ENCODE measurements around the gene RPS19. TPM values are rescaled to one million over a fixed set of nuclear protein-coding genes. Genes with fewer than 3 reads are reported as not detected.

RPS19 gene
- total and polyA plus RNA-seq, 2 experiments from 2014 or later: 840 to 1,425 TPM

- TF ChIP-seq EZH2phosphoT487 (IDR thresholded peaks at IDR 0.05; ENCODE audit: low read depth, severe bottlenecking, unreplicated experiment) (no peak), CTCF (IDR thresholded peaks at IDR 0.05; ENCODE audit: poor library complexity) (no peak)
- H3K9me3 ChIP-seq (ENCODE audit: low read depth): no peaks in the 10 kb centered on the region
- H3K79me2 ChIP-seq: no peaks in the 10 kb centered on the region
- no peaks in the 10 kb centered on the region for H4K20me1 ChIP-seq (ENCODE audit: insufficient read depth, poor library complexity, severe bottlenecking)
- no peaks in the 10 kb centered on the region for H3K36me3 ChIP-seq (replicated peaks; ENCODE audit: insufficient read depth, low read depth)
- H3K27ac ChIP-seq: no peak overlapping the region
- WGBS (ENCODE audit: low lambda C conversion rate, missing lambda C conversion rate): 88% methylated on average over 19 of the region's 19 CpGs
- no peak overlapping the region for H2AFZ ChIP-seq
- peaks cover 8% of the 10 kb centered on the region for H3K27me3 ChIP-seq
- no peak overlapping the region for H3K4me2 ChIP-seq
- no peak for DNase-seq (ENCODE audit: low spot score)
- no peaks in the 10 kb centered on the region for H3K9me2 ChIP-seq (replicated peaks; ENCODE audit: insufficient read depth)
- H3K4me3 ChIP-seq: no peak overlapping the region
- H3K4me1 ChIP-seq (ENCODE audit: insufficient read depth): no peaks in the 10 kb centered on the region
These were observed 12.5 kb upstream of the RPS19 start for GRCh38 chr19:41847351-41848105.

GRCh38 chr19:41848666-41849065 is 11.4 kb upstream of the RPS19 start:
- Histone ChIP-seq H3K4me3 (no peak overlapping the region), H3K9me2 (replicated peaks; ENCODE audit: insufficient read depth) (no peaks in the 10 kb centered on the region), H3K4me2 (no peak overlapping the region), H2AFZ (no peak overlapping the region), H3K4me1 (ENCODE audit: insufficient read depth) (no peaks in the 10 kb centered on the region), H3K79me2 (no peaks in the 10 kb centered on the region), H3K27ac (no peak overlapping the region), H4K20me1 (ENCODE audit: insufficient read depth, poor library complexity, severe bottlenecking) (no peaks in the 10 kb centered on the region), H3K27me3 (peaks cover 19% of the 10 kb centered on the region), H3K36me3 (replicated peaks; ENCODE audit: insufficient read depth, low read depth) (no peaks in the 10 kb centered on the region), H3K9me3 (ENCODE audit: low read depth) (no peaks in the 10 kb centered on the region)
- DNase-seq (ENCODE audit: low spot score): no peak
- no peak for TF ChIP-seq EZH2 (IDR thresholded peaks at IDR 0.05; ENCODE audit: borderline replicate concordance)
- TF ChIP-seq EZH2phosphoT487 (IDR thresholded peaks at IDR 0.05; ENCODE audit: low read depth, severe bottlenecking, unreplicated experiment): no peak
- TF ChIP-seq CTCF (IDR thresholded peaks at IDR 0.05; ENCODE audit: poor library complexity): no peak
- 70% methylated on average over 6 of the region's 6 CpGs for WGBS (ENCODE audit: low lambda C conversion rate, missing lambda C conversion rate)

GRCh38 chr19:41849067-41849466 is 11.0 kb upstream of the RPS19 start:
- H3K27me3 ChIP-seq: peaks cover 23% of the 10 kb centered on the region
- H3K4me1 ChIP-seq (ENCODE audit: insufficient read depth): no peaks in the 10 kb centered on the region
- H4K20me1 ChIP-seq (ENCODE audit: insufficient read depth, poor library complexity, severe bottlenecking): no peaks in the 10 kb centered on the region
- no peak for TF ChIP-seq EZH2 (IDR thresholded peaks at IDR 0.05; ENCODE audit: borderline replicate concordance)
- TF ChIP-seq CTCF (IDR thresholded peaks at IDR 0.05; ENCODE audit: poor library complexity): no peak
- no peak for TF ChIP-seq EZH2phosphoT487 (IDR thresholded peaks at IDR 0.05; ENCODE audit: low read depth, severe bottlenecking, unreplicated experiment)
- no peaks in the 10 kb centered on the region for H3K9me3 ChIP-seq (ENCODE audit: low read depth)
- no peaks in the 10 kb centered on the region for H3K9me2 ChIP-seq (replicated peaks; ENCODE audit: insufficient read depth)
- H2AFZ ChIP-seq: no peak overlapping the region
- WGBS (ENCODE audit: low lambda C conversion rate, missing lambda C conversion rate): 67% methylated on average over 2 of the region's 2 CpGs
- H3K4me3 ChIP-seq: no peak overlapping the region
- no peak overlapping the region for H3K4me2 ChIP-seq
- no peaks in the 10 kb centered on the region for H3K36me3 ChIP-seq (replicated peaks; ENCODE audit: insufficient read depth, low read depth)
- no peak for DNase-seq (ENCODE audit: low spot score)
- no peaks in the 10 kb centered on the region for H3K79me2 ChIP-seq
- no peak overlapping the region for H3K27ac ChIP-seq

Data from hepatocyte (in vitro differentiated cells).